Measurements from ENCODE around the gene THTPA. TPM values are rescaled to one million over a fixed set of nuclear protein-coding genes. Genes with fewer than 3 reads are reported as not detected.

Gene THTPA
- total RNA-seq, 1 experiment from 2014 or later = 12.3 TPM

DNA sequence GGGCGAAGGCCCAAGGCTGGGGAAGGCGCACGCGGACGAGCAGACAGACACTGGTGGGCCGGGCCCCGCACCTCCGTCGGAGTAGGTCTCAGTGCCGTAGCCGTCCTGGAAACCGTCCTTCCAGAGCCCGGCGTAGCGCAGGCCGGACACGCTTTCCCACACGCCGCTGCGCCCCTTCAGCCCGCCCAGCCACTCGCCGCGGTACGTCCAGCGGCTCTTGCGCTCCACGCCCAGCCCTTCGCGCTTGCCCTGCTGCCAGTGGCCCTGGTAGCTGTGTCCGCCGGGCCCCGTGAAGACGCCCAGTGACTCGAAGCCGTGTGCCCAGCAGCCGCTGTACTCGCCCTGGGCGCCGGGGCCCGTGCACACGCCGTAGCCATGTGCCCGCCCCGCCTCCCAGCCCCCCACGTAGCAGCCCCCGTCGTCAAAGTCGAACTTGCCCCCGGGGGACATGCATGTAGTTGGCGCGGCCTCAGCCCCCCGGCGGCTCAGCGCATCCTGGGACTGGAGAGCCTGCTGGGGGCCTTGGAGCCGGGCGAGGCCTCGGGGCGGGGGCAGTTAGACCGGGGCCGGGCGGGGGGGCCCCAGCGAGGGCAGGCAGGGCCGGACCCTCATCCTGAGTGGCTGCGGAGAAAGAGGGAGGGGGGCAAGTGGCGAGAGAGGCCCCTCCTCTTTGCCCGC, 21.1 kb downstream of the THTPA start:
- H3K36me3 ChIP-seq (ENCODE audit: insufficient read depth, low read length, poor library complexity, severe bottlenecking) = no peaks in the 10 kb centered on the region
- H3K9me3 ChIP-seq (ENCODE audit: low read depth, low read length, poor library complexity, severe bottlenecking) = no peaks in the 10 kb centered on the region
- TF ChIP-seq, protein P1, sequence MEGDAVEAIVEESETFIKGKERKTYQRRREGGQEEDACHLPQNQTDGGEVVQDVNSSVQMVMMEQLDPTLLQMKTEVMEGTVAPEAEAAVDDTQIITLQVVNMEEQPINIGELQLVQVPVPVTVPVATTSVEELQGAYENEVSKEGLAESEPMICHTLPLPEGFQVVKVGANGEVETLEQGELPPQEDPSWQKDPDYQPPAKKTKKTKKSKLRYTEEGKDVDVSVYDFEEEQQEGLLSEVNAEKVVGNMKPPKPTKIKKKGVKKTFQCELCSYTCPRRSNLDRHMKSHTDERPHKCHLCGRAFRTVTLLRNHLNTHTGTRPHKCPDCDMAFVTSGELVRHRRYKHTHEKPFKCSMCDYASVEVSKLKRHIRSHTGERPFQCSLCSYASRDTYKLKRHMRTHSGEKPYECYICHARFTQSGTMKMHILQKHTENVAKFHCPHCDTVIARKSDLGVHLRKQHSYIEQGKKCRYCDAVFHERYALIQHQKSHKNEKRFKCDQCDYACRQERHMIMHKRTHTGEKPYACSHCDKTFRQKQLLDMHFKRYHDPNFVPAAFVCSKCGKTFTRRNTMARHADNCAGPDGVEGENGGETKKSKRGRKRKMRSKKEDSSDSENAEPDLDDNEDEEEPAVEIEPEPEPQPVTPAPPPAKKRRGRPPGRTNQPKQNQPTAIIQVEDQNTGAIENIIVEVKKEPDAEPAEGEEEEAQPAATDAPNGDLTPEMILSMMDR (conservative IDR thresholded peaks at IDR 0.05; ENCODE audit: low read depth, low read length) = no peak
- peak; percentile 62 for TF ChIP-seq EZH2 (IDR thresholded peaks at IDR 0.05; ENCODE audit: borderline replicate concordance, low read depth, low read length, poor library complexity, severe bottlenecking)
- ChIA-PET POLR2A (ENCODE audit: low non-redundant PET) (no interaction called here), CTCF (no interaction called here)
- H3K27ac ChIP-seq (ENCODE audit: low read depth, low read length, poor library complexity, severe bottlenecking) = no peak overlapping the region
- peaks cover 15% of the 10 kb centered on the region for H3K4me1 ChIP-seq (ENCODE audit: insufficient read depth, low read length, poor library complexity, severe bottlenecking)
- DNase-seq (ENCODE audit: low spot score) = no peak
- H3K27me3 ChIP-seq (replicated peaks; ENCODE audit: insufficient read depth, low read depth, low read length, poor library complexity) = peaks cover 49% of the 10 kb centered on the region
- no TSS peak for BruUV-seq (replicated peaks)
- intact Hi-C loops (cut with micrococcal nuclease; ENCODE audit: unreplicated experiment) = no loop called here
- H3K4me3 ChIP-seq (ENCODE audit: low read depth, low read length, poor library complexity, severe bottlenecking) = peak overlapping the region; percentile 23

DNA sequence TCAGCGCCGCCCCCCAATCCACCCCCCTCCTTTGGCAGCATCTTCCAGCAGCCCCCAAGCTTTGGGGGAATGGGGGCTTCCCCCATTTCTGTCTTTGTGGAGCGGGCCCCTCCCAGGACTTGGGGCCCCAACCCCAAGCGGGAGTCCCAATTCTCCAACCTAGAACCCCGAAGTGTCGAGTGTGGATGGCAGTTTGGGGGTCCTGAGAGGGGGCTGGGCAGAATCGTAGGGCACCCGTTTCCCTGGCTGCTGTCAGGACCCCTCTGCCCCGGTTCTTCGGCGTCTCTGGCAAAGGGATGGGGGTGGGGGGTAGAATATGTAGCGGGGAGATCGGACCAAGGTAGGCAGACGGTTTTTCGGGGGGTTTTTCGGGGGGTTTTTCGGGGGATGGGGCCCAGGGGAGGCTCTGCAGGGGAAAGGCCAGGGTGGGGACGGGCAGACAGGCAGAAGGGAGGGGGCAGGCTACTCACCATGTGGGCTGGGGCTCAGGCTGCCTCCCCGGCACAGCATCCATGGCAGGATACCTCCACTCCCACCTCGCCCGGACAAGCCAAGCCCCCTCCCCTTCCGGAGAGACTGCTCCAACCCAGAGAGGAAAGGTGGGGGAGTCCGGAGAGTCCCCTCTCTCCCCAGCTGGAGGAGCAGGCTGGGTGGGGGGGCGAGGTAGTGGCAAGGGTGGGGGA, 21.8 kb downstream of the THTPA start:
- POLR2A ChIA-PET (ENCODE audit: low non-redundant PET) = no interaction called here

DNA sequence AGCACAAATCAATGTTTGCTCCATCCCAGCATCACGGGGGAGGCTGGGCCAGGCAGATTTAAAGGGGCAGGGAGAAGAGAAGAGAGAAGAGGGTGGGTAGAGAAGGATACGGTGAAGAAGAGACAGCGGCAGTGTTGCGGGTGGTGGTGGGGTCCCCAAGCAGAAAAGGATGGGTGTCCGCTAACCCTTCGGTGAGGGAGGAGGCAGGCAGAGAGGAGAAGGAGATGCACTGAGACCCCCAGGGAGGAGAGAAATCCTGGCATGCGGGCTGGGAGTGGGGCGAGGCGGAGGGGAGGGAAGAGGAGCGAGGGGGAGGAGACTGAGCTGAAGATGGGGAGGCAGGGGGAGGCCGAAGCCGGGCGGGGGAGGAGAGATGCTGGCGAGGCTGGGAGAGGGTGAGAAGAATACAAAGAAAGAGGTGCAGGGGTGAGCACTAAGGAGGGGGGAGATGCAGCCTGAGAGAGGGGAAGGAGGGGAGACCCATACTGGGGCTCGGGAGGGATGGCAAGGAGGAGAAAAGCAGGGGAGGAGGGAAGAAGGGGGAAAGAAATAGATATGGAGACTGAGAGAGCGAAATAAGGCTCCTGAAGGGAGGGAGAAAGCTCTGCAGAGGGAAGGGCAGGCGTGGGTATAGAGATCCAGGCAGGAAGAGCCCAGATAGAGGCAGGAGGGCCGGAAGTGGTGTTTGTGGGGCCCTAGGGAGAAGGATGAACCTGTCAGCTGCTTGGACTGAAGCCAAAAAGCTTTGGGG, 22.7 kb downstream of the THTPA start, which contains the start of gene JPH4:
Gene JPH4, minus strand, starts transcription at position 231 of the 751 bp plus-strand sequence. CDS start 1,337 bp downstream, outside the sequence.
- POLR2A ChIA-PET (ENCODE audit: low non-redundant PET) = no interaction called here
- intact Hi-C loops (cut with micrococcal nuclease; ENCODE audit: unreplicated experiment) = no loop called here
- H3K9me3 ChIP-seq (ENCODE audit: low read depth, low read length, poor library complexity, severe bottlenecking) = no peaks in the 10 kb centered on the region
- H3K4me3 ChIP-seq (ENCODE audit: low read depth, low read length, poor library complexity, severe bottlenecking) = no peak within 1 kb of the TSS
- no TSS peak for BruUV-seq (replicated peaks)
- H3K27me3 ChIP-seq (replicated peaks; ENCODE audit: insufficient read depth, low read depth, low read length, poor library complexity) = peaks cover 49% of the 10 kb centered on the region
- TF ChIP-seq, protein P1 (conservative IDR thresholded peaks at IDR 0.05; ENCODE audit: low read depth, low read length) = no peak
- TF ChIP-seq EZH2 (IDR thresholded peaks at IDR 0.05; ENCODE audit: borderline replicate concordance, low read depth, low read length, poor library complexity, severe bottlenecking) = no peak
- H3K27ac ChIP-seq (ENCODE audit: low read depth, low read length, poor library complexity, severe bottlenecking) = no peak within 1 kb of the TSS
- no peaks in the 10 kb centered on the region for H3K36me3 ChIP-seq (ENCODE audit: insufficient read depth, low read length, poor library complexity, severe bottlenecking)
- H3K4me1 ChIP-seq (ENCODE audit: insufficient read depth, low read length, poor library complexity, severe bottlenecking) = peaks cover 15% of the 10 kb centered on the region
- no peak for DNase-seq (ENCODE audit: low spot score)
- CTCF ChIA-PET = interaction anchor here (0.6 to 1.0 kb wide), 2 partner anchors 10 to 100 kb away, joined by 4 to 5 read pairs; no protein-coding TSS in a partner anchor

More for the DNA sequence above, 21.8 kb downstream of the THTPA start:
- no TSS peak for BruUV-seq (replicated peaks)
- Histone ChIP-seq H3K4me1 (ENCODE audit: insufficient read depth, low read length, poor library complexity, severe bottlenecking) (peaks cover 15% of the 10 kb centered on the region), H3K4me3 (ENCODE audit: low read depth, low read length, poor library complexity, severe bottlenecking) (no peak overlapping the region), H3K36me3 (ENCODE audit: insufficient read depth, low read length, poor library complexity, severe bottlenecking) (no peaks in the 10 kb centered on the region), H3K9me3 (ENCODE audit: low read depth, low read length, poor library complexity, severe bottlenecking) (no peaks in the 10 kb centered on the region), H3K27ac (ENCODE audit: low read depth, low read length, poor library complexity, severe bottlenecking) (no peak overlapping the region), H3K27me3 (replicated peaks; ENCODE audit: insufficient read depth, low read depth, low read length, poor library complexity) (peaks cover 49% of the 10 kb centered on the region)
- DNase-seq (ENCODE audit: low spot score) = no peak
- CTCF ChIA-PET = interaction anchor here (0.6 to 1.0 kb wide), 3 partner anchors 11 to 219 kb away, joined by 4 to 6 read pairs (median 5); no protein-coding TSS in a partner anchor
- intact Hi-C loops (cut with micrococcal nuclease; ENCODE audit: unreplicated experiment) = no loop called here
- TF ChIP-seq, protein P1 (conservative IDR thresholded peaks at IDR 0.05; ENCODE audit: low read depth, low read length) = no peak
- peak; percentile 54 for TF ChIP-seq EZH2 (IDR thresholded peaks at IDR 0.05; ENCODE audit: borderline replicate concordance, low read depth, low read length, poor library complexity, severe bottlenecking)
